ENCODE results near the gene HOXB13. TPM values are rescaled to one million over a fixed set of nuclear protein-coding genes. Genes with fewer than 3 reads are reported as not detected.

Gene HOXB13
- total and polyA plus RNA-seq, 2 of the 13 experiments (the other 11 are each of a cell fraction or from before 2014, with no cell fraction given) = not detected

GRCh38 chr17:48678141-48678971 is 50.2 kb downstream of the HOXB13 start (continued):
- TF ChIP-seq ZFP91 (CRISPR knock-in tag; IDR thresholded peaks at IDR 0.05; ENCODE audit: borderline replicate concordance) = peak; percentile 77
- peak; percentile 30; the same call in 1 of the 2 replicates for TF ChIP-seq ZBTB38 (CRISPR knock-in tag; IDR thresholded peaks at IDR 0.05)
- TF ChIP-seq ZNF563 (CRISPR knock-in tag; IDR thresholded peaks at IDR 0.05) = no peak
- TF ChIP-seq CREB1 (IDR thresholded peaks at IDR 0.05) = no peak
- TF ChIP-seq CREB1 (CRISPR knock-in tag; IDR thresholded peaks at IDR 0.05) = no peak
- TF ChIP-seq SAP130 (CRISPR knock-in tag; IDR thresholded peaks at IDR 0.05; ENCODE audit: low read depth) = peak; percentile 20; the same call in 1 of the 2 replicates
- TF ChIP-seq SIN3B (IDR thresholded peaks at IDR 0.05; ENCODE audit: low read length) = no peak
- peak; percentile 70 for TF ChIP-seq ZGPAT (CRISPR knock-in tag; IDR thresholded peaks at IDR 0.05)
- no peak for TF ChIP-seq NFRKB (IDR thresholded peaks at IDR 0.05)
- no peak for TF ChIP-seq HOXA9 (CRISPR knock-in tag; IDR thresholded peaks at IDR 0.05; ENCODE audit: borderline replicate concordance)
- TF ChIP-seq RNF2 (conservative IDR thresholded peaks at IDR 0.05; ENCODE audit: low read depth) = no peak; the same call in 1 of the 2 replicates
- peak; percentile 58 for TF ChIP-seq CBX1 (IDR thresholded peaks at IDR 0.05; ENCODE audit: low read depth)
- TF ChIP-seq NCOA5 (CRISPR knock-in tag; IDR thresholded peaks at IDR 0.05) = no peak
- no peak for TF ChIP-seq MTA1 (CRISPR knock-in tag; IDR thresholded peaks at IDR 0.05; ENCODE audit: borderline replicate concordance)
- TF ChIP-seq ZNF460 (CRISPR knock-in tag; IDR thresholded peaks at IDR 0.05; ENCODE audit: borderline replicate concordance) = no peak
- TF ChIP-seq ZFP82 (CRISPR knock-in tag; IDR thresholded peaks at IDR 0.05; ENCODE audit: borderline replicate concordance) = no peak
- no peak for TF ChIP-seq CCDC6 (CRISPR knock-in tag; IDR thresholded peaks at IDR 0.05)
- TF ChIP-seq ZNF224 (CRISPR knock-in tag; IDR thresholded peaks at IDR 0.05) = no peak
- TF ChIP-seq MED8 (CRISPR knock-in tag; IDR thresholded peaks at IDR 0.05; ENCODE audit: insufficient replicate concordance) = no peak
- no peak for TF ChIP-seq ZNF652 (CRISPR knock-in tag; IDR thresholded peaks at IDR 0.05; ENCODE audit: borderline replicate concordance, low read depth)
- no peak for TF ChIP-seq ZNF30 (CRISPR knock-in tag; IDR thresholded peaks at IDR 0.05)
- peak; percentile 59 for TF ChIP-seq MIER2 (CRISPR knock-in tag; IDR thresholded peaks at IDR 0.05)
- TF ChIP-seq NRL (CRISPR knock-in tag; IDR thresholded peaks at IDR 0.05; ENCODE audit: borderline replicate concordance) = no peak
- TF ChIP-seq NPAS2 (CRISPR knock-in tag; IDR thresholded peaks at IDR 0.05; ENCODE audit: borderline replicate concordance) = no peak
- no peak for TF ChIP-seq CBFB (CRISPR knock-in tag; IDR thresholded peaks at IDR 0.05)
- TF ChIP-seq ZNF230 (CRISPR knock-in tag; IDR thresholded peaks at IDR 0.05) = no peak
- TF ChIP-seq ZBTB46 (CRISPR knock-in tag; IDR thresholded peaks at IDR 0.05; ENCODE audit: borderline replicate concordance) = no peak

Data from HepG2 (cell line).